Activated CD4-positive, alpha-beta T cell treated with anti-CD3 and anti-CD28 coated beads, Interleukin-10, Interleukin-2, amounts not matched to agents 100 ng/mL and 50 ng/mL, durations not matched to agents 16 hours and 8 hours (primary cell): ENCODE results near the gene SPATA32.

Source experiments
- DNase-seq: peaks from one replicate; pipeline ENCODE4 v3.0.0-alpha.2; 2020

Gene SPATA32

GRCh38 chr17:45293413-45294211 lies 31.7 kb upstream of the SPATA32 start:
- DNase-seq = peak; percentile 59

DNA sequence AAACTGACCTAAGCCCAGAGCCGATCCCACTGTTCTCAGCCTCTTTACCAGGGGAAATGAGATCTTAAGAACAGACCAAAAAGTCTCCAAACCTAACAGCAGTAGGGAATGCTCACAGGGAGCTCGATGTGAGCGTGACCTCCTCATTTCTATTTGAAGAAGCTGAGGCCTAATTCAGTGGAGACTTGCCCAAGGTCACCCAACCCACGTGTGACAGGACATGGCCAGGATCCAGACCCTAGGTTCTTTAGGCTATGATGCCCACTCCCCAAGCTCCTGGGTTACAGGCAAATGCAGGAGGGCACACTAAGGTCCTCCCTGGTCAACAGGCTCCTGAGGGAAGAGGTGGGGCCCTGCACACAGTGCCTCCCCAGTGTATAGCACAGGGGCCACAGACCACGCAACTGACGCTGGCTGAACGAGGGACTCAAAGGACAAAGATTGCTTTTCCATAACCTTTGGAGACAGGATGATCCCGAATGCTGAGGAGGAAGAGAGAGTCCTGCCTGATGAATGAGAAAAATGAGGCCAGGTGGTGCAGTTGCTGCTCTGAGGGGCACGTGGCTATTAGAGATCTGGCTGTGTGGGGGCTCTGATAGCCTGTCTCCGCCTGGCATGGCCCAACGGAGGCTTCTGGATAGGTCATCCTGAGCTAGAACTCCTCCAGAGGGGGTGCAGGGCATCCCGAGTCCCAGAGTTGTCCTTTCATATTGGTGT lies 31.0 kb upstream of the SPATA32 start:
- no peak for DNase-seq

- no peak for DNase-seq
Measured at GRCh38 chr17:45291171-45291805, 29.4 kb upstream of the SPATA32 start.

- DNase-seq = no peak
Measured at GRCh38 chr17:45290269-45290765, 28.4 kb upstream of the SPATA32 start.

DNA sequence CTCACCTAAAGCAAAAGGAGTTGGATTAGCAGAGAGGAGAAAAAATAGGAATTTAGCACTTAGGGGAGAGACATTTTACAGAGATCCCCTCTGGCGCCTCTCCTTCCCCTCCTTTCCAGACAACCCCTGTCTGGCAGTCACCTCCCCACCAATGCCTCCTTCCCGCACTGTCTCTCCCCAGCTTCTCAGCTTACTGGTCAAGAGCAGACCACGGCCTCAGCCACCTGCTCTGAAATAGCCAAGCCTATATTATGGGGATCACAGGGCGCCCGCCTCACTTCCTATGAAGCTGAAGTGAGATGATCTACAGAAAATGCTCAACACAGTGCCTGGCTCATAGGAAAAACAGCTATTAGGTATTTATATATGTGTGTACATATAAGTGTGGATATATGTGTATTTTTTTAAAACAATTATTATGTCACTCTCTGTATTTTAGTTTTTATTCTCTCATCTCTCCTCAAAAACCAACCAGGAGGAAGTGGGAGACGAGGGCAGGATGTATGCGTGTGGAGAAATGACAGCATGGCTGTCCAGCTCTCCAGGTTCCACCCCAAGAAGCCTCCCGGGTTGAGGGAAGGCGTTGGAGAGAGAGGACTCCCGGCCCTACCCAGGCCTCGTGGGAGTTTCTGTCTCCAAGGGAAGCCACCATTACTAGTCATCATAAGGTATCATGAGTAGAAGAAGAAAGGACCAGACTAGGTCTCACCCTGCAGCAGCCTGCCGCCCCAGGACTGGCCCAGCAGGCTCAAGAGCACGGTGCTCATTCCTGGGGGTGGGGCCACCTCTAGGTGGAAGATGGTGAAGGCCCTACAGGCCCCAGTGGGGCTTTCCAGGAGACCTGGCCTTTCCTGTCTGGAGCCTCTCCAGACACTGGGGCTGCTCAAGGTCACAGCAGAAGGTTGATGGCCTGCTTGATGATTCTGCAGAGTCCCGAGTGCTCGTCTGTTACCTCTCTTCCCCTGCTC lies 27.7 kb upstream of the SPATA32 start:
- no peak for DNase-seq

DNA sequence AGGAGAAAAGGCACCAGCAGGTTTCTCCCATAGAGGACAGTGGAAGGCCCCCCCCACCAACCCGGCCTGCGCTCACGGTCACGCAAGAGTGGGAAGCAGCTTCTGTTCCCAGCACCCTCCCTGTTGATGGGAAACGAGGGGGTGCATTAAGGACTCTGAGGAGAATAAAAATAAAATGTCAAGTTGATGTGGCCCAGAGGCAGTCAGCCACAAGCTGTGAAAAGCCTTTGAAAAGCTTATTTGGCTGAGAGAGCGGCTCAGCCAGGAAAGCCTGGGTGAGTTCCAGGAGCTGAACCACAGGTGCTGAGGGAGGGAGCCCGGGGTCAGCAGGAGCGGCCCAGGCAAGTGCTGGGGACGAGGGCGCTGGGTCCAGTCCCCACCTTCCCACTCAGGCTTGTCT lies 26.9 kb upstream of the SPATA32 start:
- no peak for DNase-seq

GRCh38 chr17:45287526-45288500 lies 25.9 kb upstream of the SPATA32 start:
- no peak for DNase-seq

- no peak for DNase-seq
Measured at GRCh38 chr17:45286286-45286685, 24.4 kb upstream of the SPATA32 start.

DNA sequence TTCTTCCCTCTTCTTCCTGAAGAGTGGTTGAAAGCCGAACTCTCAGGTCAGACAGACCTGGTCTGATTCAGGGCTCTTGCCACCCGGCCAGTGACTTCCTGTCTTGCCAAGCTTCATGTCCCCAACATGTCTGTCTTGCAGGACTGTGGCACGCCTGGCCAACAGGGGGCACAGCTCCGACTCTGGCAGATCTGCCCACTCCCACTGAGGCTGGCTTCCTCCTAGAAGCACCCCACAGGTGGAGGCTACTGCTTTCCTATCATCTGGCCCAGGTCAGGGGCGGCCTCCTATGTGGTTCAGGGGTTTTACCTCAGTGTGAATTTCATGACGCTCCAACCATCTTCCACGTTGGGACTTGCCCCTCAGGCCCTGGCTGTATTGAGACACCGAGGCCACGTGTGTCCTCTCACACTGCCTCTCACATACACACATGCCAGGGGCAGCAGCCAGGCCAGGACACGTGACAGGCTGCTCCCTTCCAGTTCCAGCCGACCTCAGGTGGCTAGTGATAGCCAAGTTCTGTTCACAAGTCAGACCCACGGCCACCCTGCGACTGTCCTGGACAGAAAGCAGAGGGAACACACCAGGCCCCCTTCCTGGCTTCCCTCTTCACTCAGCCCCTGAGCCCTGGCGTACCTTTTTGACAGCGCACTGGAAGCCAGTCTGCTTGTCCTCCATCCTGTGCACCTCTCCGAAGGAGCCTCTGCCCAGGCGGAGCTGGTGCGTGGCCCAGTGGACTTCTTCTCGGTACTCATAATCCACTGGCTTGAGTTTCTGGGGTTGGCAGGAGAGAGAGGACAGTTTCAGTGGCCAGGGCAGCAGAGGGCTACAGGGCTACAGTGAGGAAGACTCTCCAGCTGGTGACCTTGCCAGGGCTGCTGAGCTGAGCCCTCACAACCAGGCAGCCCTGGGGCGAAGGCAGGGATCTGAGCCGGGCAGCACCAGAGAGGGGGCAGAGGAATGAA lies 22.6 kb upstream of the SPATA32 start:
- DNase-seq = peak; percentile 41

DNA sequence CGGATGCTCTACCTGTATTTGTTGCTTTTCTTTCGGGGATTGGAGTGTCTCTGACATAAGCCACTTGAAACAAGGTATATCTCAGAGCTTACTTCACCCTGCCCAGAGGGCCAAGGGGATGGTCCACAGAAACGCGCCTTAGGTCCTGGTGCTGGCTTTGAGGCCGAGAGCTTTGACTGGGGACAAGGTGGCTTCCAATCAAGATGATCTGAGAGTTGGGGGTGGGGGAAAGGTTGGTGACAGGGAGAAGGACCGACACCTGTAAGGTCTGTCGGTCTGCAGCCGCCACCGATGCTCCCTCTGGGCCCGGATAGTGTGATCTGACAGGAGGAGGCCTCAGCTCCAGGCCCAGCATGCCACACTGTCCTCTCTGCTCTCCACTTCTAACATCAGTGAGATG lies 21.8 kb upstream of the SPATA32 start:
- no peak for DNase-seq

GRCh38 chr17:45282683-45283644 lies 21.1 kb upstream of the SPATA32 start:
- no peak for DNase-seq

- no peak for DNase-seq
Measured at GRCh38 chr17:45279898-45280297, 18.0 kb upstream of the SPATA32 start.

GRCh38 chr17:45277992-45278391 lies 16.1 kb upstream of the SPATA32 start:
- DNase-seq = no peak

DNA sequence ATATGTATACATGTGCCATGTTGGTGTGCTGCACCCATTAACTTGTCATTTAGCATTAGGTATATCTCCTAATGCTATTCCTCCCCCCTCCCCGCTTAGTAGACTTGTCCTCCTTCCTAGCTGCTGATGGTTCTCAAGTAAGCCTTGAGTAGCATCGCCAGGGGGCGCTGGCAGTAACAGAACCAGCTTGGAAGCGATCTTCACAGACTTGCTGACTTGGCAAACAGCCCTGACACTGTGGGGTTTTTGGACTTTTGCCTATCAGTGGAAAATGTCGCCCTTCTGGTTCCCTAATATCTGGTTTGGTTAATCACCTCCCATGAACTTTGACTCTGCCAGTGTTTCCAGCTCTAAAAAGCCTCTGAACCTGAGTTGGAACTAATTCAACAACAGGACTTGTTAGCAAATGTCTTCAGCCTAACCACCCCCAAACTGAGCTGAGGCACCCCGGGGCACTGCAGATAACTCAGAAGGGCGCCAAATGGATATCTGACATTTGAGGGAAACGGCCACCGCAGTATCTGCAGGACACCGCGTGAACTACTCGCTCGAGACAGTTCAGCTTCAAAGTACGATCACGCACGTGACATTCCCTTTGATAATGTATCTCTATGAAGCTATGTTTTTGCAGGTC lies 15.4 kb upstream of the SPATA32 start:
- peak; percentile 91 for DNase-seq

GRCh38 chr17:45276031-45276430 lies 14.1 kb upstream of the SPATA32 start:
- no peak for DNase-seq

DNA sequence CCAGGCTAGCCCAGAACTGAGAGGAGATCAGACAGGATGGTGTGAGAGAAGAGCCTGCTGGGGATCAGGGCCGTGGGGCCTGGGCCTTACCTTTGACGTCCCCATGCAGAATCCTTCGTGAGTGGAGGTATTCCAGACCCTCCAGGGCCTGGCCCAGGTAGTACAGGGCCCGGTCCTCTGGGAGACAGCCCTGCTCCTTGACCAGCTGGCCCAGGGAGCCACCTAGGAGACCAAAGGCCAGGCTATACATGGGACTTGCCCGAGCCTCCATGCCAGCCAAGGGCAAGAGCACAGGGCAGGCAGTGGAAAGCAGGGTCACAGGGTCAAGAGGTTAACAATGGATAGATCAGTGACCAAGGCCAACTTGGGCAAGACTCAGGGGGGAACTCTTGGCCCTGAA lies 12.1 kb upstream of the SPATA32 start:
- DNase-seq = no peak

DNA sequence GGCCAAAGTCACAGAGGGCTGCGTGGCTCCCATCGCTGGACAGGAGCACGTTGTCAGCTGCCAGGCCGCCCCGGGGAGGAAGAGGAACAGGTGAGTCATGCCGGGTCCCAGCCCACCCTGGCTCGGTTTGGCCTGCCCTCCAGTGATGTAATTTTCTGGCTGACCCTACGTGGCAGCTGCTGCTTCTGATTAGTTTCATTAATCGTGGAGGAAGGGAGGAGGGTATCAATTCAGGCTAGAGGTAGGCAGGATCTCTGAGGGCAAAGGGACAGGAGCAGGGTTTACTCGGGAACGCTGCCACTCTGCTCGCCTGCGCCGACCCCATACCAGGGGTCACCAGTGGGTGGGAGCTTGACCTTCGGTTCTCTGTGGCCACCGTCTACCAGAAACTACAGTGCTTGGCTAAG lies 11.7 kb upstream of the SPATA32 start:
- DNase-seq = no peak

GRCh38 chr17:45271603-45272002 lies 9.7 kb upstream of the SPATA32 start:
- no peak for DNase-seq
